Endothelial cell of umbilical vein (primary cell): ENCODE data around the gene SRL. TPM values are rescaled to one million over a fixed set of nuclear protein-coding genes. Genes with fewer than 3 reads are reported as not detected.

ENCODE experiments used
- BruUV-seq: library from RNA; stranded (reverse); fragments of 400-500 nt; replicated peaks from 2 replicates; lab custom pipeline; 2021; lab: Mats Ljungman, UMichigan
- CTCF ChIA-PET: fragments of 300-600, 350-600 bp; sonication (Branson Sonifier 250); formaldehyde crosslinking; loops from one replicate; lab custom pipeline; 2021; ENCODE audit warnings: antibody characterized with exemption, inconsistent platforms; lab: Charles Lee
- POLR2A ChIA-PET: fragments of 300-600, 350-600 bp; sonication (Branson Sonifier 250); formaldehyde crosslinking; loops from one replicate; lab custom pipeline; 2021; ENCODE audit warnings: antibody characterized with exemption, inconsistent platforms; lab: Charles Lee
- DNase-seq: peaks from one replicate; pipeline ENCODE4 v3.0.0-alpha.2; 2011; ENCODE audit warnings: low read depth, low spot score
- FAIRE-seq: peaks from 2 replicates; lab custom pipeline; 2011; peaks lifted over from hg19 to GRCh38; lab: Jason Lieb, UNC
- H2AFZ ChIP-seq: 2 replicates; pipeline ENCODE4 v1.6.0; 2012; ENCODE audit warnings: low read depth, low read length, control low read depth, inconsistent platforms
- H3K27ac ChIP-seq: 2 replicates; pipeline ENCODE4 v1.5.1; 2011; ENCODE audit warnings: low read depth, mild to moderate bottlenecking, control low read depth, low read length, moderate library complexity; ENCODE audit not compliant: insufficient read depth
- H3K27me3 ChIP-seq, 2 experiments: 2 replicates each; pipeline versions ENCODE4 v1.6.0 to v1.6.1; 2011; ENCODE audit warnings: low read length in 2 of 2, mixed read lengths in 1 of 2; ENCODE audit not compliant: control insufficient read depth in 2 of 2, insufficient read depth in 2 of 2
- H3K36me3 ChIP-seq, 2 experiments: 2 replicates in 1 of 2; 3 replicates in 1 of 2; pipeline ENCODE4 v1.5.1; 2011; ENCODE audit warnings: low read length in 2 of 2, mild to moderate bottlenecking in 1 of 2, moderate library complexity in 1 of 2; ENCODE audit not compliant: control insufficient read depth in 2 of 2, insufficient read depth in 2 of 2; ENCODE audit errors: extremely low read depth in 1 of 2
- H3K4me1 ChIP-seq: 3 replicates; pipeline ENCODE4 v1.5.1; 2011; ENCODE audit warnings: mild to moderate bottlenecking, low read length; ENCODE audit not compliant: control insufficient read depth, insufficient read depth; ENCODE audit errors: extremely low read depth
- H3K4me2 ChIP-seq: 2 replicates; pipeline ENCODE4 v1.6.1; 2011; ENCODE audit warnings: low read length, control low read depth, mixed read lengths; ENCODE audit not compliant: insufficient read depth
- H3K4me3 ChIP-seq, 3 experiments: fragments of 200-600 bp in 1 of 3; sonication (generic), shearing (Covaris generic) in 1 of 3; replicated peaks in 1 of 3; 2 replicates each; pipeline ENCODE4 v1.5.1; 2011 to 2016; ENCODE audit warnings: control low read depth in 3 of 3, low read length in 3 of 3, mild to moderate bottlenecking in 2 of 3, inconsistent platforms in 1 of 3, low read depth in 1 of 3, moderate library complexity in 1 of 3; ENCODE audit not compliant: insufficient read depth in 1 of 3
- H3K79me2 ChIP-seq: 2 replicates; pipeline ENCODE4 v1.6.0; 2012; ENCODE audit warnings: low read length, inconsistent platforms; ENCODE audit not compliant: control insufficient read depth, insufficient read depth
- H3K9ac ChIP-seq: replicated peaks from 2 replicates; pipeline ENCODE3; 2011; ENCODE audit warnings: low read length, control low read depth; ENCODE audit not compliant: insufficient read depth; ENCODE audit errors: extremely low read depth
- H3K9me1 ChIP-seq: replicated peaks from 3 replicates; pipeline ENCODE4 v1.6.0; 2011; ENCODE audit warnings: mild to moderate bottlenecking, low read length; ENCODE audit not compliant: control insufficient read depth, insufficient read depth; ENCODE audit errors: extremely low read depth
- H3K9me3 ChIP-seq: replicated peaks from 2 replicates; pipeline ENCODE4 v1.5.1; 2012; ENCODE audit warnings: low read length, inconsistent platforms; ENCODE audit not compliant: control insufficient read depth, insufficient read depth
- H4K20me1 ChIP-seq: replicated peaks from 2 replicates; pipeline ENCODE3; 2011; ENCODE audit warnings: mild to moderate bottlenecking, low read length; ENCODE audit not compliant: control insufficient read depth, insufficient read depth; ENCODE audit errors: extremely low read depth
- EZH2 ChIP-seq: IDR thresholded peaks from 2 replicates; pipeline ENCODE4 v1.6.1; 2012; ENCODE audit warnings: borderline replicate concordance, low read depth, mild to moderate bottlenecking, moderate library complexity, low read length, inconsistent platforms; ENCODE audit not compliant: severe bottlenecking
- FOS ChIP-seq: IDR thresholded peaks from 2 replicates; pipeline ENCODE4 v1.6.1; 2011; ENCODE audit warnings: mild to moderate bottlenecking, low read length, moderate library complexity, borderline replicate concordance; ENCODE audit not compliant: insufficient read depth
- GATA2 ChIP-seq: IDR thresholded peaks from 2 replicates; pipeline ENCODE4 v1.7.0; 2011; ENCODE audit warnings: low read depth, mild to moderate bottlenecking, moderate library complexity, mixed read lengths, low read length; ENCODE audit not compliant: insufficient read length, insufficient read depth
- JUN ChIP-seq: IDR thresholded peaks from 2 replicates; pipeline ENCODE4 v1.6.1; 2011; ENCODE audit warnings: borderline replicate concordance, low read depth; ENCODE audit not compliant: insufficient read length, insufficient read depth
- MAX ChIP-seq: IDR thresholded peaks from 2 replicates; pipeline ENCODE4 v1.6.1; 2011; ENCODE audit not compliant: insufficient read depth, insufficient read length
- MYC ChIP-seq: IDR thresholded peaks from one replicate; pipeline ENCODE4 v1.6.1; 2011; ENCODE audit warnings: mild to moderate bottlenecking, low read depth, low read length
- POLR2A ChIP-seq: IDR thresholded peaks from 2 replicates; pipeline ENCODE4 v1.6.1; 2012; ENCODE audit warnings: low read depth, mild to moderate bottlenecking, control low read depth, low read length
- POLR2AphosphoS5 ChIP-seq: IDR thresholded peaks from 2 replicates; pipeline ENCODE4 v1.6.1; 2012; ENCODE audit warnings: low read depth, mild to moderate bottlenecking, control low read depth, low read length, moderate library complexity; ENCODE audit not compliant: insufficient read depth
- dilution Hi-C: fragments of 300-500 bp; cut with MboI; formaldehyde crosslinking; loops from one replicate; pipeline ENCODE4 v1.15.0; 2019; ENCODE audit warnings: low sequenced_read_pairs; ENCODE audit not compliant: extremely low pct_ligation_motif_present
- intact Hi-C: fragments of 100-400 bp; cut with micrococcal nuclease; formaldehyde crosslinking; loops from one replicate; pipeline ENCODE4 v1.10.0; 2022
- polyA plus RNA-seq, 4 experiments: library from polyadenylated mRNA; depleted of rRNA in 3 of 4; stranded (reverse) in 3 of 4; unstranded in 1 of 4; fragments of >200 nt; gene quantifications; 2 replicates each; pipeline versions ENCODE4 v1.2.1 to v1.2.3, GENCODE V29; 2011 to 2012; ENCODE audit warnings: missing spikeins in 1 of 4
- total RNA-seq: library from RNA; stranded (reverse); gene quantifications from 2 replicates; pipeline ENCODE4 v1.2.3, GENCODE V29; 2021
- TF ChIP-seq, protein P1 (sequence below), 2 donors: IDR thresholded peaks; 1 replicate in 1 of 2; 2 replicates in 1 of 2; pipeline ENCODE4 v1.5.1; 2011; ENCODE audit warnings: low read length in 2 of 2, mild to moderate bottlenecking in 2 of 2, moderate library complexity in 2 of 2, control low read depth in 1 of 2, inconsistent platforms in 1 of 2, low read depth in 1 of 2; ENCODE audit not compliant: insufficient read depth in 1 of 2; ENCODE audit errors: extremely low read depth in 1 of 2

The SRL gene
- total and polyA plus RNA-seq, 2 donors (not counting 3 experiments of a cell fraction or from before 2014, with no cell fraction given) = 0.21 to 0.29 TPM

GRCh38 chr16:4180511-4180910 is 61.4 kb downstream of the SRL start:
- ChIA-PET CTCF (no interaction called here), POLR2A (no interaction called here)
- H2AFZ ChIP-seq = no peak overlapping the region
- dilution Hi-C loops (no loop called here), intact Hi-C loops (loop anchor here (5.0 kb wide), 1 partner anchor 63 kb away; the partner anchor contains the start of gene ADCY9)
- H3K9me3 ChIP-seq = no peaks in the 10 kb centered on the region
- no peak overlapping the region for H3K4me2 ChIP-seq
- no TSS peak for BruUV-seq
- no peak overlapping the region for H3K9ac ChIP-seq
- TF ChIP-seq POLR2AphosphoS5 (no peak), MAX (no peak), EZH2 (no peak), FOS (no peak), MYC (no peak), POLR2A (no peak), JUN (no peak), GATA2 (no peak)
- TF ChIP-seq, protein P1, sequence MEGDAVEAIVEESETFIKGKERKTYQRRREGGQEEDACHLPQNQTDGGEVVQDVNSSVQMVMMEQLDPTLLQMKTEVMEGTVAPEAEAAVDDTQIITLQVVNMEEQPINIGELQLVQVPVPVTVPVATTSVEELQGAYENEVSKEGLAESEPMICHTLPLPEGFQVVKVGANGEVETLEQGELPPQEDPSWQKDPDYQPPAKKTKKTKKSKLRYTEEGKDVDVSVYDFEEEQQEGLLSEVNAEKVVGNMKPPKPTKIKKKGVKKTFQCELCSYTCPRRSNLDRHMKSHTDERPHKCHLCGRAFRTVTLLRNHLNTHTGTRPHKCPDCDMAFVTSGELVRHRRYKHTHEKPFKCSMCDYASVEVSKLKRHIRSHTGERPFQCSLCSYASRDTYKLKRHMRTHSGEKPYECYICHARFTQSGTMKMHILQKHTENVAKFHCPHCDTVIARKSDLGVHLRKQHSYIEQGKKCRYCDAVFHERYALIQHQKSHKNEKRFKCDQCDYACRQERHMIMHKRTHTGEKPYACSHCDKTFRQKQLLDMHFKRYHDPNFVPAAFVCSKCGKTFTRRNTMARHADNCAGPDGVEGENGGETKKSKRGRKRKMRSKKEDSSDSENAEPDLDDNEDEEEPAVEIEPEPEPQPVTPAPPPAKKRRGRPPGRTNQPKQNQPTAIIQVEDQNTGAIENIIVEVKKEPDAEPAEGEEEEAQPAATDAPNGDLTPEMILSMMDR (IDR thresholded peaks at IDR 0.05; ENCODE audit: extremely low read depth in 1 of 2, insufficient read depth in 1 of 2, low read depth in 1 of 2, low read length in 2 of 2) = no peak
- H3K9me1 ChIP-seq = no peaks in the 10 kb centered on the region
- H3K36me3 ChIP-seq = no peaks in the 10 kb centered on the region
- no peak for FAIRE-seq
- no peak overlapping the region for H3K27ac ChIP-seq
- H3K79me2 ChIP-seq = no peaks in the 10 kb centered on the region
- no peaks in the 10 kb centered on the region for H3K27me3 ChIP-seq
- H3K4me1 ChIP-seq = peaks cover 4% of the 10 kb centered on the region
- DNase-seq = no peak
- H3K4me3 ChIP-seq = no peak overlapping the region
- H4K20me1 ChIP-seq = no peaks in the 10 kb centered on the region
